BJ (cell line): ENCODE results near the gene CLCNKA. TPM values are rescaled to one million over a fixed set of nuclear protein-coding genes. Genes with fewer than 3 reads are reported as not detected.
"Not testable (repeated sequence)": the region's sequence is repeated elsewhere in the genome, so short reads cannot be mapped to it uniquely, and the experiment has no call there.

Source experiments
- CTCF ChIA-PET: fragments of 350-600 bp; formaldehyde crosslinking; extraction: SDS; loops from one replicate; lab custom pipeline; 2021; ENCODE audit warnings: antibody characterized with exemption, inconsistent platforms; lab: Yijun Ruan, JAX
- POLR2A ChIA-PET: fragments of 300-600 bp; sonication (Branson Sonifier 250); formaldehyde crosslinking; extraction: SDS; loops from one replicate; lab custom pipeline; 2021; ENCODE audit warnings: antibody characterized with exemption; lab: Charles Lee
- DNase-seq: peaks from one replicate; pipeline ENCODE4 v3.0.0-alpha.2; 2011; ENCODE audit warnings: low read depth
- H3K27me3 ChIP-seq: 2 replicates; pipeline ENCODE4 v1.6.0; 2011; ENCODE audit warnings: low read length; ENCODE audit not compliant: control insufficient read depth, insufficient read depth
- H3K36me3 ChIP-seq: 2 replicates; pipeline ENCODE4 v1.5.1; 2011; ENCODE audit warnings: low read length; ENCODE audit not compliant: control insufficient read depth, insufficient read depth
- H3K4me3 ChIP-seq: 2 replicates; pipeline ENCODE4 v1.5.1; 2011; ENCODE audit warnings: low read depth, mild to moderate bottlenecking, control low read depth, low read length
- CTCF ChIP-seq: IDR thresholded peaks from 2 replicates; pipeline ENCODE4 v1.5.1; 2011; ENCODE audit warnings: low read depth, mild to moderate bottlenecking, control low read depth, inconsistent platforms, low read length, moderate library complexity; ENCODE audit not compliant: insufficient read depth
- polyA plus RNA-seq: library from polyadenylated mRNA; depleted of rRNA; stranded (reverse); fragments of >200 nt; gene quantifications from 2 replicates; pipeline ENCODE4 v1.2.3, GENCODE V29; 2011

CLCNKA gene
- polyA plus RNA-seq, 1 experiment: 0.28 TPM

GRCh38 chr1:16020325-16020724, 1.5 kb upstream of the CLCNKA start:
- no peak for TF ChIP-seq CTCF
- peaks cover 2% of the 10 kb centered on the region for H3K27me3 ChIP-seq
- POLR2A ChIA-PET: no interaction called here
- CTCF ChIA-PET: interaction anchor here (1.2 to 4.0 kb wide), 6 partner anchors 8 to 53 kb away, joined by 3 to 29 read pairs (median 4); partner anchors contain the start of genes FAM131C and SRARP
- no peak overlapping the region for H3K4me3 ChIP-seq
- no peaks in the 10 kb centered on the region for H3K36me3 ChIP-seq
- no peak for DNase-seq

- POLR2A ChIA-PET, H3K4me3 ChIP-seq, H3K27me3 ChIP-seq, DNase-seq, H3K36me3 ChIP-seq: not testable (repeated sequence)
- CTCF ChIA-PET: interaction anchor here (0.6 to 4.0 kb wide), 3 partner anchors 11 to 26 kb away, joined by 3 to 29 read pairs (median 24); no protein-coding TSS in a partner anchor
Measured at GRCh38 chr1:16020878-16021277, 958 bp upstream of the CLCNKA start.

GRCh38 chr1:16022393-16022792, 557 bp downstream of the CLCNKA start:
- POLR2A ChIA-PET: no interaction called here
- Histone ChIP-seq H3K36me3 (no peaks in the 10 kb centered on the region), H3K4me3 (no peak overlapping the region), H3K27me3 (peaks cover 2% of the 10 kb centered on the region)
- CTCF ChIA-PET: interaction anchor here (0.8 to 1.1 kb wide), 2 partner anchors 9 to 15 kb away, joined by 3 read pairs; no protein-coding TSS in a partner anchor
- no peak for DNase-seq
- no peak for TF ChIP-seq CTCF

- no peak overlapping the region for H3K4me3 ChIP-seq
- ChIA-PET CTCF (interaction anchor here (0.8 to 1.4 kb wide), 3 partner anchors 9 to 33 kb away, joined by 3 to 4 read pairs (median 3); no protein-coding TSS in a partner anchor), POLR2A (no interaction called here)
- H3K27me3 ChIP-seq: peaks cover 2% of the 10 kb centered on the region
- H3K36me3 ChIP-seq: no peaks in the 10 kb centered on the region
- no peak for DNase-seq
- TF ChIP-seq CTCF: no peak
Measured at GRCh38 chr1:16023050-16023653, 1.3 kb downstream of the CLCNKA start.

GRCh38 chr1:16026302-16026701, 4.5 kb downstream of the CLCNKA start:
- H3K27me3 ChIP-seq, H3K4me3 ChIP-seq, DNase-seq, POLR2A ChIA-PET, H3K36me3 ChIP-seq: not testable (repeated sequence)
- CTCF ChIA-PET: interaction anchor here (1.7 to 1.9 kb wide), 2 partner anchors 17 to 19 kb away, joined by 5 to 7 read pairs; no protein-coding TSS in a partner anchor

- Histone ChIP-seq H3K4me3 (peak overlapping the region; percentile 4; the same call in 1 of the 2 replicates), H3K27me3 (peaks cover 2% of the 10 kb centered on the region), H3K36me3 (no peaks in the 10 kb centered on the region)
- no peak for TF ChIP-seq CTCF
- ChIA-PET CTCF (interaction anchor here (1.7 to 1.9 kb wide), 2 partner anchors 17 to 19 kb away, joined by 5 to 7 read pairs; no protein-coding TSS in a partner anchor), POLR2A (no interaction called here)
- DNase-seq: no peak
Measured at GRCh38 chr1:16026723-16027484, 5.1 kb downstream of the CLCNKA start.
